ENCODE data around the gene CCDC185.

The CCDC185 gene

GRCh38 chr1:223346311-223346710, 46.9 kb upstream of the CCDC185 start (continued):
- no peak for TF ChIP-seq PATZ1 (CRISPR knock-in tag; IDR thresholded peaks at IDR 0.05; ENCODE audit: borderline replicate concordance)

GRCh38 chr1:223347583-223347982, 45.6 kb upstream of the CCDC185 start:
- ATAC-seq, result no peak
- TF ChIP-seq ARNTL (CRISPR knock-in tag; IDR thresholded peaks at IDR 0.05; ENCODE audit: borderline replicate concordance, low read depth), result no peak
- TF ChIP-seq ESRRG (CRISPR knock-in tag; IDR thresholded peaks at IDR 0.05), result no peak
- TF ChIP-seq TSHZ2 (CRISPR knock-in tag; IDR thresholded peaks at IDR 0.05), result no peak
- TF ChIP-seq ZNF70 (CRISPR knock-in tag; IDR thresholded peaks at IDR 0.05), result no peak
- no peak for TF ChIP-seq POU6F1 (CRISPR knock-in tag; IDR thresholded peaks at IDR 0.05; ENCODE audit: borderline replicate concordance, low read depth)
- TF ChIP-seq PATZ1 (CRISPR knock-in tag; IDR thresholded peaks at IDR 0.05; ENCODE audit: borderline replicate concordance), result no peak
- no peak for TF ChIP-seq ZNF565 (CRISPR knock-in tag; conservative IDR thresholded peaks at IDR 0.05; ENCODE audit: low read depth)
- no peak for TF ChIP-seq CSRNP3 (CRISPR knock-in tag; IDR thresholded peaks at IDR 0.05)
- no peak for TF ChIP-seq RARB (CRISPR knock-in tag; IDR thresholded peaks at IDR 0.05)
- TF ChIP-seq ZFP3 (CRISPR knock-in tag; IDR thresholded peaks at IDR 0.05), result no peak
- no peak for TF ChIP-seq TCF4 (CRISPR knock-in tag; IDR thresholded peaks at IDR 0.05; ENCODE audit: borderline replicate concordance)
- no peak for TF ChIP-seq SNAI2 (CRISPR knock-in tag; IDR thresholded peaks at IDR 0.05)
- TF ChIP-seq CSDC2 (CRISPR knock-in tag; IDR thresholded peaks at IDR 0.05), result no peak
- no peak for TF ChIP-seq GLIS3 (CRISPR knock-in tag; IDR thresholded peaks at IDR 0.05)
- no peak for TF ChIP-seq ZFP30 (CRISPR knock-in tag; IDR thresholded peaks at IDR 0.05)

GRCh38 chr1:223348439-223348838, 44.8 kb upstream of the CCDC185 start:
- no peak for ATAC-seq

More at GRCh38 chr1:223348439-223348838, 44.8 kb upstream of the CCDC185 start:
- TF ChIP-seq PATZ1 (CRISPR knock-in tag; IDR thresholded peaks at IDR 0.05; ENCODE audit: borderline replicate concordance) (no peak), ZFP3 (CRISPR knock-in tag; IDR thresholded peaks at IDR 0.05) (no peak), ZFP30 (CRISPR knock-in tag; IDR thresholded peaks at IDR 0.05) (no peak), GLIS3 (CRISPR knock-in tag; IDR thresholded peaks at IDR 0.05) (no peak), OSR1 (CRISPR knock-in tag; IDR thresholded peaks at IDR 0.05) (no peak), PPARA (CRISPR knock-in tag; IDR thresholded peaks at IDR 0.05; ENCODE audit: borderline replicate concordance) (no peak), ZNF565 (CRISPR knock-in tag; conservative IDR thresholded peaks at IDR 0.05; ENCODE audit: low read depth) (no peak)
